Neural progenitor cell (in vitro differentiated cells): ENCODE data around the gene DDX31. TPM values are rescaled to one million over a fixed set of nuclear protein-coding genes. Genes with fewer than 3 reads are reported as not detected.
"Not testable (repeated sequence)": the region's sequence is repeated elsewhere in the genome, so short reads cannot be mapped to it uniquely, and the experiment has no call there.

ENCODE experiments used
- DNase-seq: peaks from one replicate; pipeline ENCODE4 v3.0.0-alpha.2; 2016; ENCODE audit warnings: low spot score
- H2AFZ ChIP-seq: fragments of 200-600 bp; sonication (generic); replicated peaks from 2 replicates; pipeline ENCODE4 v1.6.1; 2016; ENCODE audit warnings: antibody characterized with exemption
- H3F3A ChIP-seq: fragments of 200-600 bp; sonication (generic); 2 replicates; pipeline ENCODE4 v1.6.1; 2016; ENCODE audit warnings: antibody characterized with exemption, low read depth
- H3K27ac ChIP-seq: fragments of 200-600 bp; sonication (generic); 2 replicates; pipeline ENCODE4 v1.5.1; 2016; ENCODE audit warnings: mild to moderate bottlenecking
- H3K27me3 ChIP-seq: fragments of 200-600 bp; sonication (generic); 2 replicates; pipeline ENCODE4 v1.6.1; 2016; ENCODE audit warnings: mild to moderate bottlenecking, moderate library complexity
- H3K36me3 ChIP-seq: fragments of 200-600 bp; sonication (generic); 2 replicates; pipeline ENCODE4 v1.5.1; 2016
- H3K4me1 ChIP-seq: fragments of 200-600 bp; sonication (generic); 2 replicates; pipeline ENCODE4 v1.6.1; 2016; ENCODE audit warnings: mixed run types
- H3K4me2 ChIP-seq: fragments of 200-600 bp; sonication (generic); 2 replicates; pipeline ENCODE4 v1.6.1; 2016
- H3K4me3 ChIP-seq: fragments of 200-600 bp; sonication (generic); 2 replicates; pipeline ENCODE4 v1.5.1; 2016
- H3K79me2 ChIP-seq: fragments of 200-600 bp; sonication (generic); 2 replicates; pipeline ENCODE4 v1.6.1; 2016; ENCODE audit warnings: low read depth
- H3K9ac ChIP-seq: fragments of 200-600 bp; sonication (generic); 2 replicates; pipeline ENCODE4 v1.6.1; 2016
- H3K9me3 ChIP-seq: fragments of 200-600 bp; sonication (generic); 2 replicates; pipeline ENCODE4 v1.5.1; 2016; ENCODE audit warnings: low read depth
- H4K20me1 ChIP-seq: fragments of 200-600 bp; sonication (generic); 2 replicates; pipeline ENCODE4 v1.6.1; 2016; ENCODE audit warnings: low read depth
- H3K27ac Mint-ChIP-seq: 3 replicates; pipeline ENCODE4 v1.8.0; 2021; ENCODE audit warnings: mixed read lengths
- H3K27me3 Mint-ChIP-seq: 2 replicates; pipeline ENCODE4 v1.8.0; 2022; ENCODE audit warnings: low read depth, mild to moderate bottlenecking, inconsistent platforms, moderate library complexity, mixed read lengths; ENCODE audit not compliant: insufficient read depth
- H3K36me3 Mint-ChIP-seq: 3 replicates; pipeline ENCODE4 v1.8.0; 2021; ENCODE audit warnings: mixed read lengths
- H3K4me1 Mint-ChIP-seq: 3 replicates; pipeline ENCODE4 v1.8.0; 2021; ENCODE audit warnings: mixed read lengths
- H3K4me3 Mint-ChIP-seq: 3 replicates; pipeline ENCODE4 v1.8.0; 2021; ENCODE audit warnings: mild to moderate bottlenecking, moderate library complexity, mixed read lengths
- H3K9me3 Mint-ChIP-seq: 3 replicates; pipeline ENCODE4 v1.8.0; 2020; ENCODE audit warnings: mixed read lengths
- EZH2 ChIP-seq: fragments of 200-600 bp; sonication (generic); IDR thresholded peaks from 2 replicates; pipeline ENCODE4 v1.6.1; 2017; ENCODE audit warnings: antibody characterized with exemption, mild to moderate bottlenecking, moderate library complexity
- EZH2phosphoT487 ChIP-seq: fragments of 200-600 bp; sonication (generic); IDR thresholded peaks from 2 replicates; pipeline ENCODE4 v1.6.1; 2017; ENCODE audit warnings: antibody characterized with exemption
- total RNA-seq: library from RNA; depleted of rRNA; stranded (reverse); fragments of >200 nt; gene quantifications from 2 replicates; pipeline ENCODE4 v1.2.3, GENCODE V29; 2015; ENCODE audit warnings: low replicate concordance
- TF ChIP-seq, protein P1 (sequence below): fragments of 200-600 bp; sonication (generic); IDR thresholded peaks from 2 replicates; pipeline ENCODE4 v1.5.1; 2017; ENCODE audit warnings: antibody characterized with exemption, mild to moderate bottlenecking

The DDX31 gene
- total RNA-seq, result 22.9 and 25.7 TPM in 2 replicates

DNA sequence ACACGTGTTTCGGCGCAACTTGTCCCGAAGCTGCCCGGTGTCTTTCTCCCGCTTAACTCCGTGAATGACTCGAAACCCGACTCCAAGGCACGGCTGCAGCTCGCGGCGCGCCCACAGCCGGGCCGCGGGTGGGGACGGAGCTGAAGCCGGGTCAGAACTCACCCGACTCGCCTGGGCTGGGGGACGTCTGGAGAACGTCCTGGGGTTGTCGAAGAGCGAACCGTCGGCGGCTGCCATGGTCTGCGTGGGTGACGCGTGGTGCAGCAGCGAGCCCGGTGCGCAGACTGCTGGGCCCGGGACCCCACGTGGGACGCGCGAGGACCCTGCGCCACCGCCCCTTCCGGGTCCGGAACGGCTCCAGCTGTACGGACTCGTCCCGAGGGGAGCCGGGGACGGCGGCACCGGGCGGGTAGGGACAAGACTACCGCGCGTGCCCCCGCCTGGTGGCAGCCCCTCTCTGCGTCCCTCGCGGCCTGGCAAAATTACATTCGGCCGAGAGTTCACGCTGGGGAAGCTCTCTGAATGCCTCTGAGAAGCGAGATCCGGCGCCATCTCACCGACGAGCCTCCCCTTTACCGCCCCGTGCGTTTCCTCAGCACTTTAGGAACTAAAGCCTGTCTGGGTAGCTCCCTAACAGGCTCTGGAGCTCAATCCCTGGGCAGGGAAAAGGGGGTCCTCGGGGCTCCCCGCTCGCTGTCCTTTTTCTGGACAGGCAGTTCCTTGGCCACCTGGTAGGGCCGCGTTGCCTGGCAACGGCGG lies at the start of gene DDX31:
DDX31 (minus strand) TSS at position 286 of the 759 bp plus-strand sequence; CDS start at position 237, 49 bp downstream.
- peaks cover 17% of the 10 kb centered on the region for H3K36me3 Mint-ChIP-seq
- H3K4me1 ChIP-seq, result peaks cover 14% of the 10 kb centered on the region
- H3K9ac ChIP-seq, result peak within 1 kb of the TSS; percentile 76
- peaks cover 26% of the 10 kb centered on the region for H3K4me1 Mint-ChIP-seq
- H3K4me2 ChIP-seq, result peak within 1 kb of the TSS; percentile 83
- H3F3A ChIP-seq, result peaks cover 21% of the 10 kb centered on the region
- peak within 1 kb of the TSS; percentile 65 for H2AFZ ChIP-seq
- peak within 1 kb of the TSS; percentile 95 for H3K4me3 Mint-ChIP-seq
- no peaks in the 10 kb centered on the region for H3K36me3 ChIP-seq
- H4K20me1 ChIP-seq, result peaks cover 45% of the 10 kb centered on the region
- peak; percentile 95 for DNase-seq
- peak within 1 kb of the TSS; percentile 73 for H3K4me3 ChIP-seq
- H3K27ac Mint-ChIP-seq, result peak within 1 kb of the TSS; percentile 88
- H3K79me2 ChIP-seq, result peaks cover 90% of the 10 kb centered on the region
- no peaks in the 10 kb centered on the region for H3K9me3 Mint-ChIP-seq
- no peaks in the 10 kb centered on the region for H3K27me3 ChIP-seq
- TF ChIP-seq, protein P1, sequence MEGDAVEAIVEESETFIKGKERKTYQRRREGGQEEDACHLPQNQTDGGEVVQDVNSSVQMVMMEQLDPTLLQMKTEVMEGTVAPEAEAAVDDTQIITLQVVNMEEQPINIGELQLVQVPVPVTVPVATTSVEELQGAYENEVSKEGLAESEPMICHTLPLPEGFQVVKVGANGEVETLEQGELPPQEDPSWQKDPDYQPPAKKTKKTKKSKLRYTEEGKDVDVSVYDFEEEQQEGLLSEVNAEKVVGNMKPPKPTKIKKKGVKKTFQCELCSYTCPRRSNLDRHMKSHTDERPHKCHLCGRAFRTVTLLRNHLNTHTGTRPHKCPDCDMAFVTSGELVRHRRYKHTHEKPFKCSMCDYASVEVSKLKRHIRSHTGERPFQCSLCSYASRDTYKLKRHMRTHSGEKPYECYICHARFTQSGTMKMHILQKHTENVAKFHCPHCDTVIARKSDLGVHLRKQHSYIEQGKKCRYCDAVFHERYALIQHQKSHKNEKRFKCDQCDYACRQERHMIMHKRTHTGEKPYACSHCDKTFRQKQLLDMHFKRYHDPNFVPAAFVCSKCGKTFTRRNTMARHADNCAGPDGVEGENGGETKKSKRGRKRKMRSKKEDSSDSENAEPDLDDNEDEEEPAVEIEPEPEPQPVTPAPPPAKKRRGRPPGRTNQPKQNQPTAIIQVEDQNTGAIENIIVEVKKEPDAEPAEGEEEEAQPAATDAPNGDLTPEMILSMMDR, result peak; percentile 35
- no peak for TF ChIP-seq EZH2phosphoT487
- TF ChIP-seq EZH2, result peak; percentile 38
- peak within 1 kb of the TSS; percentile 95 for H3K27ac ChIP-seq
- no peaks in the 10 kb centered on the region for H3K27me3 Mint-ChIP-seq
- H3K9me3 ChIP-seq, result no peaks in the 10 kb centered on the region

DNA sequence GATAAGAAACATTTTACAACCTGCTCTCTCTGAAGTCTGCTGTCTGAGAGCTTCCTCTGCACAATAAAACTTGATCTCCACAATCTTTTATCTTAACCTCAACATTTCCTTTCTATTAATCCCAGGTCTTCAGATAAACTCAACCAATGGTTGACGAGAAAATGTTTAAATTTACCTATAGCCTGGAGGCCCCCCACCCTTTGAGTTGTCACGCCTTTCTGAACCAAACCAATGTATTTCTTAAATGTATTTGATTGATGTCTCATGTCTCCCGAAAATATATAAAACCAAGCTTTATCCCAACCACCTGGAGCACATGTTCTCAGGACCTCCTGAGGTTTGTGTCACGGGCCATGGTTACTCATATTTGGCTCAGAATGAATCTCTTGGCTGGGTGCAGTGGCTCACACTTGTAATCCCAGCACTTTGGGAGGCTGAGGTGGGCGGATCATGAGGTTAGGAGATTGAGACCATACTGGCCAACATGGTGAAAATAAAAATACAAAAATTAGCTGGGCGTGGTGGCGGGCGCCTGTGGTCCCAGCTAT lies 48.7 kb upstream of the DDX31 start:
- not testable (repeated sequence) for H3K27ac Mint-ChIP-seq, H3K4me1 Mint-ChIP-seq, H3F3A ChIP-seq, H3K4me1 ChIP-seq, H3K27me3 ChIP-seq, H3K4me3 ChIP-seq, H4K20me1 ChIP-seq, H3K27ac ChIP-seq, H3K4me2 ChIP-seq, H3K9ac ChIP-seq, H3K9me3 Mint-ChIP-seq, H3K36me3 ChIP-seq, H3K36me3 Mint-ChIP-seq, H3K27me3 Mint-ChIP-seq, H2AFZ ChIP-seq, DNase-seq, H3K9me3 ChIP-seq, H3K4me3 Mint-ChIP-seq, H3K79me2 ChIP-seq

DNA sequence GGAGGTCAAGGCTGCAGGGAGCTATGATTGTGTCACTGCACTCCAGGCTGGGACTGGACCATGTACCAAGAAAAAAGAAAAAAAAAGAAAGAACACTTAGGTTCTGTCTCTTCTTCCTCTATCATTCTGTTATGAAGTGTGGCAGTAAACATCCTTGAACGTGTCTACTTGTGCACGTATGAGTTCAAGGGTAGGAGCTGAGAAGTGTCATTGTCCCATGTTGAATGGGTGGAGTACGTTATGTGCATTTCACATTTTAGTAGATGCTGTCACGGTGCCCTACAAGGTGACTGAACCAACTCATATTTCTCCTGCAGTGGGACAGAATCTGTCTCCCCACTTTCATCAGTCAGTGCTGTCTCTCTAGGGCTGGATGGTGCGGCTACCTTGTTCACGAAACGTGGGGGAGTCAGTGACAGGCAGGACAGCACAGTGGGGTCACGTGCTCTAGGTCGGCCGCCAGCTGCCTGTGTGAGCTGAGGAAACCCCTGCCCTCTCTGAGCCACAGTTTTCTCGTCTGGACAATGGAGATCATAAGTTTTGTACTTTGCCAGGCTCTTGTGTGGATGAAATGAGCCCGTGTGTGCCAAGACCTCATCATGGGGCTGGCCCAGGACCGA lies 47.7 kb upstream of the DDX31 start:
- Histone ChIP-seq H3K27me3 (no peaks in the 10 kb centered on the region), H3K4me1 (no peaks in the 10 kb centered on the region), H3K4me2 (no peak overlapping the region), H3K27ac (no peak overlapping the region), H3K4me3 (no peak overlapping the region), H3K36me3 (no peaks in the 10 kb centered on the region), H3K79me2 (no peaks in the 10 kb centered on the region), H3K9ac (no peak overlapping the region), H4K20me1 (no peaks in the 10 kb centered on the region), H3F3A (no peaks in the 10 kb centered on the region), H2AFZ (no peak overlapping the region), H3K9me3 (no peaks in the 10 kb centered on the region)
- no peaks in the 10 kb centered on the region for H3K9me3 Mint-ChIP-seq
- no peak overlapping the region for H3K27ac Mint-ChIP-seq
- TF ChIP-seq EZH2, result no peak
- TF ChIP-seq EZH2phosphoT487, result no peak
- TF ChIP-seq, protein P1, result no peak
- H3K27me3 Mint-ChIP-seq, result peaks cover 5% of the 10 kb centered on the region
- no peaks in the 10 kb centered on the region for H3K36me3 Mint-ChIP-seq
- no peak for DNase-seq
- H3K4me1 Mint-ChIP-seq, result no peaks in the 10 kb centered on the region
- no peak overlapping the region for H3K4me3 Mint-ChIP-seq

DNA sequence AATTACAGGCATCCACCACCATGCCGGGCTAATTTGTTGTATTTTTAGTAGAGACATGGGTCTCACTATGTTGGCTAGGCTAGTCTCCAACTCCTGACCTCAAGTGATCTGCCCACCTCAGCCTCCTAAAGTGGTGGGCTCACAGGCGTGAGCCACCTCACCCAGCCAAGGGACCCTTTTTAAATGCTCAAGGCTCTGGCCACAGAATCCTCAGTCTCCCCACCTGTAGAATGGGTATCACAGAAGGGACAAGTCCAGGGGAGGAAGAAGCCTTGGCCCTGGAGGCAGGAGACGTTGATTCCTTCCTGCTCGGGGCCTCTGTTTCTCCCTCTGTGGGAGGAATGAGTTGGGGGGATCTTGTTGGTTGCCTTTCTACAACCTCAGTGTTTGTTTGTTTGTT lies 46.2 kb upstream of the DDX31 start:
- no peak overlapping the region for H3K4me3 Mint-ChIP-seq
- no peak overlapping the region for H3K27ac Mint-ChIP-seq
- no peaks in the 10 kb centered on the region for H3F3A ChIP-seq
- no peak overlapping the region for H3K4me2 ChIP-seq
- DNase-seq, result no peak
- no peaks in the 10 kb centered on the region for H3K4me1 Mint-ChIP-seq
- TF ChIP-seq, protein P1, result no peak
- TF ChIP-seq EZH2 (no peak), EZH2phosphoT487 (no peak)
- H3K27ac ChIP-seq, result no peak overlapping the region
- H3K27me3 Mint-ChIP-seq, result peaks cover 5% of the 10 kb centered on the region
- H3K4me1 ChIP-seq, result no peaks in the 10 kb centered on the region
- no peak overlapping the region for H3K4me3 ChIP-seq
- no peaks in the 10 kb centered on the region for H3K27me3 ChIP-seq
- H3K9me3 ChIP-seq, result no peaks in the 10 kb centered on the region
- H3K9me3 Mint-ChIP-seq, result no peaks in the 10 kb centered on the region
- H3K9ac ChIP-seq, result no peak overlapping the region
- H3K36me3 ChIP-seq, result no peaks in the 10 kb centered on the region
- no peaks in the 10 kb centered on the region for H4K20me1 ChIP-seq
- H2AFZ ChIP-seq, result no peak overlapping the region
- H3K36me3 Mint-ChIP-seq, result no peaks in the 10 kb centered on the region
- H3K79me2 ChIP-seq, result no peaks in the 10 kb centered on the region
